ENCODE data around the gene CD109. TPM values are rescaled to one million over a fixed set of nuclear protein-coding genes. Genes with fewer than 3 reads are reported as not detected.

CD109 gene
- total RNA-seq, 1 donor from 2014 or later = 25.0 TPM

- DNase-seq = no peak
- H3K4me1 ChIP-seq = peaks cover 5% of the 10 kb centered on the region
- H3K4me3 ChIP-seq = no peak overlapping the region
- no peaks in the 10 kb centered on the region for H3K27me3 ChIP-seq (ENCODE audit: low read depth)
- H3K9me3 ChIP-seq = no peaks in the 10 kb centered on the region
- ATAC-seq = peak in 1 of 2 donors; percentile 24
- H3K36me3 ChIP-seq = no peaks in the 10 kb centered on the region
- TF ChIP-seq, protein P1, sequence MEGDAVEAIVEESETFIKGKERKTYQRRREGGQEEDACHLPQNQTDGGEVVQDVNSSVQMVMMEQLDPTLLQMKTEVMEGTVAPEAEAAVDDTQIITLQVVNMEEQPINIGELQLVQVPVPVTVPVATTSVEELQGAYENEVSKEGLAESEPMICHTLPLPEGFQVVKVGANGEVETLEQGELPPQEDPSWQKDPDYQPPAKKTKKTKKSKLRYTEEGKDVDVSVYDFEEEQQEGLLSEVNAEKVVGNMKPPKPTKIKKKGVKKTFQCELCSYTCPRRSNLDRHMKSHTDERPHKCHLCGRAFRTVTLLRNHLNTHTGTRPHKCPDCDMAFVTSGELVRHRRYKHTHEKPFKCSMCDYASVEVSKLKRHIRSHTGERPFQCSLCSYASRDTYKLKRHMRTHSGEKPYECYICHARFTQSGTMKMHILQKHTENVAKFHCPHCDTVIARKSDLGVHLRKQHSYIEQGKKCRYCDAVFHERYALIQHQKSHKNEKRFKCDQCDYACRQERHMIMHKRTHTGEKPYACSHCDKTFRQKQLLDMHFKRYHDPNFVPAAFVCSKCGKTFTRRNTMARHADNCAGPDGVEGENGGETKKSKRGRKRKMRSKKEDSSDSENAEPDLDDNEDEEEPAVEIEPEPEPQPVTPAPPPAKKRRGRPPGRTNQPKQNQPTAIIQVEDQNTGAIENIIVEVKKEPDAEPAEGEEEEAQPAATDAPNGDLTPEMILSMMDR (IDR thresholded peaks at IDR 0.05) = no peak
- intact Hi-C loops (cut with DNase I) = loop anchor here (10.0 kb wide), 1 partner anchor 64 kb away; no protein-coding TSS in a partner anchor
- H3K27ac ChIP-seq = no peak overlapping the region
Observed at GRCh38 chr6:73738367-73739028, 42.5 kb downstream of the CD109 start.

DNA sequence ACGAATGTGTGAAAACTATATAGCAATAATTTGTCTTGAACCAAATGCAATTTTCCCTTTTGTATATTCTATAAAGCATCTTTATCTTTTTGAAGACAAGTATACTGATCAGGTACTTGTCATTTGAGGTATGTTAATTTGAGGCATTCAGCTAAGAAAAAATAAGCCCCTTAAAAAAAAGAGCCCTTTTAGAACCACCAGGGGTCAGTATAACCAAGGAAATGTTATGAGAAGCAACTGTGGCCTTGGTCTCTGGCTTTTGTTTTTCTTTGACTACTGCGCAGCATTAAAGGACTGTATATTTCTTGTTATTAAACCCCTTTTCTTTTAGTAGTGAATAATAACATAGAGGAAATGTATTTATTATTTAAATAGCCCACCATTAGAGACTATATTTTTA, 43.1 kb downstream of the CD109 start:
- Histone ChIP-seq H3K27ac (no peak overlapping the region), H3K27me3 (ENCODE audit: low read depth) (no peaks in the 10 kb centered on the region), H3K9me3 (no peaks in the 10 kb centered on the region), H3K36me3 (no peaks in the 10 kb centered on the region), H3K4me1 (peaks cover 5% of the 10 kb centered on the region), H3K4me3 (no peak overlapping the region)
- DNase-seq (no peak), ATAC-seq (peak; percentile 76 to 81)
- TF ChIP-seq, protein P1 (IDR thresholded peaks at IDR 0.05) = peak; percentile 77
- intact Hi-C loops (cut with DNase I) = loop anchor here (10.0 kb wide), 1 partner anchor 64 kb away; no protein-coding TSS in a partner anchor

DNA sequence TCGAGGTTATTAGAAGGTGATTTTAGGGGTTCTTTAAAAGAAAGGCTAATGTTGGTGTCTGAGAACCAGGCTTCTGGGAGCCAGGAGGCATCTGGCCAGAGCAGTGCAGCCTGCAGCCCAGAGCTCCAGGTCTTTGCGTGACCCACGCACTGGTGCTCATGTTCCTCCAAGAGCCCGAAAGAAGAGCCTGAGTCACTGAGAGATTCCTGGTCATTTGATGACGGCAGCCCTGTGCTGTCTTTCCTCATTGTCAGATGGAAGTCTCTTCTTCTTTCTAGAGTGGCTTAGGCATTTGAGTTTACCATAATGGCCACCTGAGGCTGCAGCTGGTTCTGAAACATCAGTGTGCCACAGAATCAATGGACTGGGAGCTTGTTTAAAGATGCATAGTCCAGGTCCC, 46.4 kb downstream of the CD109 start:
- Histone ChIP-seq H3K4me3 (no peak overlapping the region), H3K27me3 (ENCODE audit: low read depth) (no peaks in the 10 kb centered on the region), H3K4me1 (peaks cover 5% of the 10 kb centered on the region), H3K36me3 (no peaks in the 10 kb centered on the region), H3K27ac (no peak overlapping the region), H3K9me3 (no peaks in the 10 kb centered on the region)
- DNase-seq (no peak), ATAC-seq (no peak)
- TF ChIP-seq, protein P1 (IDR thresholded peaks at IDR 0.05) = no peak
- intact Hi-C loops (cut with DNase I) = no loop called here

GRCh38 chr6:73743081-73743480, 47.1 kb downstream of the CD109 start:
- Histone ChIP-seq H3K9me3 (no peaks in the 10 kb centered on the region), H3K4me1 (peaks cover 5% of the 10 kb centered on the region), H3K27me3 (ENCODE audit: low read depth) (no peaks in the 10 kb centered on the region), H3K27ac (no peak overlapping the region), H3K4me3 (no peak overlapping the region), H3K36me3 (no peaks in the 10 kb centered on the region)
- intact Hi-C loops (cut with DNase I) = no loop called here
- TF ChIP-seq, protein P1 (IDR thresholded peaks at IDR 0.05) = no peak
- ATAC-seq (no peak), DNase-seq (no peak)

DNA sequence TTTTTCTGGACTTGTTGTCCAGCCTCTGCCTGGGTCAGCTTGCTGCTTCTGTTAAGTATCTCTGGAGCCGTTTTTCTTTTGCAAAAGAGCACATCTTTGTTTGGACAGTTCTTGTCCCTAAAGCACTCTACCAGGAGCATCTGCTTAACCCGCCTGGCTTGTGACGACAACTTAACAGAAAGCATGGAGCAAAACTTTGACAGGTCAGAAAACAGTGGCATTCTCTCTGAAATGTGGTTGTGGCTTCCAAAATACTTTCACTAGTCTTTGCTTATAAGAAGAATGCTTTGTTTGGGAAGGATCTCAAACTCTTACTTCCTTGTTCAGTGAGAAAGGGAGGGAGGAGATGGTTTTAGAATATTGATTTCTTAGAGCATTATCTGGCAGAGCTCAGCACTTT, 47.6 kb downstream of the CD109 start:
- Histone ChIP-seq H3K27me3 (ENCODE audit: low read depth) (no peaks in the 10 kb centered on the region), H3K4me1 (peaks cover 5% of the 10 kb centered on the region), H3K27ac (no peak overlapping the region), H3K36me3 (no peaks in the 10 kb centered on the region), H3K4me3 (no peak overlapping the region), H3K9me3 (no peaks in the 10 kb centered on the region)
- TF ChIP-seq, protein P1 (IDR thresholded peaks at IDR 0.05) = no peak
- DNase-seq = no peak
- intact Hi-C loops (cut with DNase I) = no loop called here
- no peak for ATAC-seq
